ENCODE measurements around the gene EPHB1. TPM values are rescaled to one million over a fixed set of nuclear protein-coding genes. Genes with fewer than 3 reads are reported as not detected.
"Not testable (repeated sequence)": the region's sequence is repeated elsewhere in the genome, so short reads cannot be mapped to it uniquely, and the experiment has no call there.

The EPHB1 gene
- total and polyA plus RNA-seq, 2 experiments from 2014 or later: 0.43 to 0.81 TPM

- DNase-seq: no peak
- Histone ChIP-seq H4K20me1 (ENCODE audit: insufficient read depth) (no peaks in the 10 kb centered on the region), H3K79me2 (ENCODE audit: insufficient read depth) (no peaks in the 10 kb centered on the region), H2AFZ (no peak overlapping the region), H3K9me2 (ENCODE audit: insufficient read depth) (no peaks in the 10 kb centered on the region), H3F3A (ENCODE audit: insufficient read depth) (no peaks in the 10 kb centered on the region), H3K9ac (no peak overlapping the region), H3K27ac (no peak overlapping the region), H3K36me3 (ENCODE audit: low read depth) (no peaks in the 10 kb centered on the region), H3K4me2 (ENCODE audit: unreplicated experiment) (no peak overlapping the region), H3K27me3 (replicated peaks; ENCODE audit: insufficient read depth) (no peaks in the 10 kb centered on the region), H3K4me1 (ENCODE audit: insufficient read depth) (no peaks in the 10 kb centered on the region), H3K9me3 (ENCODE audit: low read depth) (no peaks in the 10 kb centered on the region), H3K4me3 (no peak overlapping the region)
- 49 to 61% methylated on average over 2 of the region's 2 CpGs for WGBS, 2 experiments (ENCODE audit: low coverage in 1 of 2, low lambda C conversion rate in 2 of 2, missing lambda C conversion rate in 2 of 2)
- no peak for TF ChIP-seq EZH2 (IDR thresholded peaks at IDR 0.05; ENCODE audit: insufficient read depth, poor library complexity, severe bottlenecking)
- no peak for TF ChIP-seq EZH2phosphoT487 (IDR thresholded peaks at IDR 0.05; ENCODE audit: insufficient read depth, low read depth)
- in situ Hi-C loops (cut with MboI): no loop called here
These were observed 305.3 kb downstream of the EPHB1 start for GRCh38 chr3:135100366-135100765.

- no peak overlapping the region for H3K27ac ChIP-seq
- no peaks in the 10 kb centered on the region for H3K9me2 ChIP-seq (ENCODE audit: insufficient read depth)
- DNase-seq: no peak
- TF ChIP-seq EZH2phosphoT487 (IDR thresholded peaks at IDR 0.05; ENCODE audit: insufficient read depth, low read depth): no peak
- TF ChIP-seq EZH2 (IDR thresholded peaks at IDR 0.05; ENCODE audit: insufficient read depth, poor library complexity, severe bottlenecking): no peak
- no peaks in the 10 kb centered on the region for H3K4me1 ChIP-seq (ENCODE audit: insufficient read depth)
- H3F3A ChIP-seq (ENCODE audit: insufficient read depth): no peaks in the 10 kb centered on the region
- no peaks in the 10 kb centered on the region for H3K9me3 ChIP-seq (ENCODE audit: low read depth)
- no peaks in the 10 kb centered on the region for H3K27me3 ChIP-seq (replicated peaks; ENCODE audit: insufficient read depth)
- H3K4me3 ChIP-seq: no peak overlapping the region
- 18 to 21% methylated on average over 3 of the region's 3 CpGs for WGBS, 2 experiments (ENCODE audit: low coverage in 1 of 2, low lambda C conversion rate in 2 of 2, missing lambda C conversion rate in 2 of 2)
- no peaks in the 10 kb centered on the region for H3K36me3 ChIP-seq (ENCODE audit: low read depth)
- H3K4me2 ChIP-seq (ENCODE audit: unreplicated experiment): no peak overlapping the region
- no peak overlapping the region for H2AFZ ChIP-seq
- in situ Hi-C loops (cut with MboI): no loop called here
- H4K20me1 ChIP-seq (ENCODE audit: insufficient read depth): no peaks in the 10 kb centered on the region
- H3K79me2 ChIP-seq (ENCODE audit: insufficient read depth): no peaks in the 10 kb centered on the region
- no peak overlapping the region for H3K9ac ChIP-seq
These were observed 308.9 kb downstream of the EPHB1 start for GRCh38 chr3:135103917-135104316.

- Histone ChIP-seq H2AFZ (no peak overlapping the region), H3K36me3 (ENCODE audit: low read depth) (no peaks in the 10 kb centered on the region), H3K27me3 (replicated peaks; ENCODE audit: insufficient read depth) (no peaks in the 10 kb centered on the region), H3K4me3 (no peak overlapping the region), H3K9me3 (ENCODE audit: low read depth) (no peaks in the 10 kb centered on the region), H3F3A (ENCODE audit: insufficient read depth) (no peaks in the 10 kb centered on the region), H3K79me2 (ENCODE audit: insufficient read depth) (no peaks in the 10 kb centered on the region), H3K27ac (no peak overlapping the region), H3K4me1 (ENCODE audit: insufficient read depth) (no peaks in the 10 kb centered on the region), H3K4me2 (ENCODE audit: unreplicated experiment) (no peak overlapping the region), H4K20me1 (ENCODE audit: insufficient read depth) (no peaks in the 10 kb centered on the region), H3K9ac (no peak overlapping the region), H3K9me2 (ENCODE audit: insufficient read depth) (no peaks in the 10 kb centered on the region)
- 70 to 72% methylated on average over 8 of the region's 8 CpGs for WGBS, 2 experiments (ENCODE audit: low coverage in 1 of 2, low lambda C conversion rate in 2 of 2, missing lambda C conversion rate in 2 of 2)
- in situ Hi-C loops (cut with MboI): no loop called here
- no peak for TF ChIP-seq EZH2phosphoT487 (IDR thresholded peaks at IDR 0.05; ENCODE audit: insufficient read depth, low read depth)
- no peak for TF ChIP-seq EZH2 (IDR thresholded peaks at IDR 0.05; ENCODE audit: insufficient read depth, poor library complexity, severe bottlenecking)
- DNase-seq: peak; percentile 55
These were observed 311.4 kb downstream of the EPHB1 start for GRCh38 chr3:135106445-135106844.

GRCh38 chr3:135107043-135107442, 312.0 kb downstream of the EPHB1 start:
- 20 to 25% methylated on average over 2 of the region's 2 CpGs for WGBS, 2 experiments (ENCODE audit: low coverage in 1 of 2, low lambda C conversion rate in 2 of 2, missing lambda C conversion rate in 2 of 2)
- no peak for DNase-seq
- Histone ChIP-seq H3F3A (ENCODE audit: insufficient read depth) (no peaks in the 10 kb centered on the region), H4K20me1 (ENCODE audit: insufficient read depth) (no peaks in the 10 kb centered on the region), H3K9me3 (ENCODE audit: low read depth) (no peaks in the 10 kb centered on the region), H2AFZ (no peak overlapping the region), H3K4me3 (no peak overlapping the region), H3K79me2 (ENCODE audit: insufficient read depth) (no peaks in the 10 kb centered on the region), H3K9ac (no peak overlapping the region), H3K4me1 (ENCODE audit: insufficient read depth) (no peaks in the 10 kb centered on the region), H3K9me2 (ENCODE audit: insufficient read depth) (no peaks in the 10 kb centered on the region), H3K4me2 (ENCODE audit: unreplicated experiment) (no peak overlapping the region), H3K27me3 (replicated peaks; ENCODE audit: insufficient read depth) (no peaks in the 10 kb centered on the region), H3K36me3 (ENCODE audit: low read depth) (no peaks in the 10 kb centered on the region), H3K27ac (no peak overlapping the region)
- TF ChIP-seq EZH2phosphoT487 (IDR thresholded peaks at IDR 0.05; ENCODE audit: insufficient read depth, low read depth) (no peak), EZH2 (IDR thresholded peaks at IDR 0.05; ENCODE audit: insufficient read depth, poor library complexity, severe bottlenecking) (no peak)
- in situ Hi-C loops (cut with MboI): no loop called here

GRCh38 chr3:135109681-135110080, 314.6 kb downstream of the EPHB1 start:
- Histone ChIP-seq H3K36me3 (ENCODE audit: low read depth) (no peaks in the 10 kb centered on the region), H3K27ac (no peak overlapping the region), H3K79me2 (ENCODE audit: insufficient read depth) (no peaks in the 10 kb centered on the region), H3K4me3 (no peak overlapping the region), H3K4me1 (ENCODE audit: insufficient read depth) (no peaks in the 10 kb centered on the region), H3K9ac (no peak overlapping the region), H3K9me2 (ENCODE audit: insufficient read depth) (no peaks in the 10 kb centered on the region), H4K20me1 (ENCODE audit: insufficient read depth) (no peaks in the 10 kb centered on the region), H3K27me3 (replicated peaks; ENCODE audit: insufficient read depth) (no peaks in the 10 kb centered on the region), H3K9me3 (ENCODE audit: low read depth) (no peaks in the 10 kb centered on the region), H2AFZ (no peak overlapping the region), H3K4me2 (ENCODE audit: unreplicated experiment) (no peak overlapping the region), H3F3A (ENCODE audit: insufficient read depth) (no peaks in the 10 kb centered on the region)
- in situ Hi-C loops (cut with MboI): no loop called here
- TF ChIP-seq EZH2 (IDR thresholded peaks at IDR 0.05; ENCODE audit: insufficient read depth, poor library complexity, severe bottlenecking) (no peak), EZH2phosphoT487 (IDR thresholded peaks at IDR 0.05; ENCODE audit: insufficient read depth, low read depth) (no peak)
- WGBS, 2 experiments (ENCODE audit: low coverage in 1 of 2, low lambda C conversion rate in 2 of 2, missing lambda C conversion rate in 2 of 2): 39 to 49% methylated on average over 8 of the region's 8 CpGs
- no peak for DNase-seq

- H2AFZ ChIP-seq; DNase-seq; H3K36me3 ChIP-seq (ENCODE audit: low read depth); H3K27ac ChIP-seq; H3K4me3 ChIP-seq; in situ Hi-C loops (cut with MboI); H3K4me1 ChIP-seq (ENCODE audit: insufficient read depth); H3K9ac ChIP-seq; H3F3A ChIP-seq (ENCODE audit: insufficient read depth); H3K79me2 ChIP-seq (ENCODE audit: insufficient read depth); H3K4me2 ChIP-seq (ENCODE audit: unreplicated experiment); H3K9me2 ChIP-seq (ENCODE audit: insufficient read depth); H4K20me1 ChIP-seq (ENCODE audit: insufficient read depth); H3K9me3 ChIP-seq (ENCODE audit: low read depth); H3K27me3 ChIP-seq (replicated peaks; ENCODE audit: insufficient read depth): not testable (repeated sequence)
- 69% methylated on average over 4 of the region's 4 CpGs for WGBS, 2 experiments (ENCODE audit: low coverage in 1 of 2, low lambda C conversion rate in 2 of 2, missing lambda C conversion rate in 2 of 2)
These were observed 319.5 kb downstream of the EPHB1 start for GRCh38 chr3:135114551-135114950.
